ENCODE data around the gene BACH2.
"Not testable (repeated sequence)": the region's sequence is repeated elsewhere in the genome, so short reads cannot be mapped to it uniquely, and the experiment has no call there.

BACH2 gene

GRCh38 chr6:90179190-90180169, 117.2 kb downstream of the BACH2 start:
- no peak for DNase-seq

- DNase-seq = no peak
Measured at GRCh38 chr6:90178384-90178855, 118.2 kb downstream of the BACH2 start.

GRCh38 chr6:90177544-90178383, 118.9 kb downstream of the BACH2 start:
- no peak for DNase-seq

- DNase-seq = no peak
Measured at GRCh38 chr6:90175627-90176538, 120.8 kb downstream of the BACH2 start.

GRCh38 chr6:90173262-90173925, 123.2 kb downstream of the BACH2 start:
- DNase-seq = no peak

GRCh38 chr6:90170601-90171000, 126.0 kb downstream of the BACH2 start:
- no peak for DNase-seq

- DNase-seq = no peak
Measured at GRCh38 chr6:90169374-90169773, 127.3 kb downstream of the BACH2 start.

GRCh38 chr6:90168693-90169131, 127.9 kb downstream of the BACH2 start:
- no peak for DNase-seq

GRCh38 chr6:90167514-90168379, 128.9 kb downstream of the BACH2 start:
- no peak for DNase-seq

- DNase-seq = not testable (repeated sequence)
Measured at GRCh38 chr6:90166155-90166924, 130.3 kb downstream of the BACH2 start.

- no peak for DNase-seq
Measured at GRCh38 chr6:90162648-90163387, 133.8 kb downstream of the BACH2 start.

- DNase-seq = no peak
Measured at GRCh38 chr6:90160013-90160412, 136.6 kb downstream of the BACH2 start.

GRCh38 chr6:90159452-90159851, 137.2 kb downstream of the BACH2 start:
- no peak for DNase-seq

- no peak for DNase-seq
Measured at GRCh38 chr6:90158936-90159335, 137.7 kb downstream of the BACH2 start.

GRCh38 chr6:90157441-90157840, 139.2 kb downstream of the BACH2 start:
- DNase-seq = no peak

GRCh38 chr6:90156861-90157260, 139.8 kb downstream of the BACH2 start:
- no peak for DNase-seq

- DNase-seq = no peak
Measured at GRCh38 chr6:90154755-90155470, 141.7 kb downstream of the BACH2 start.

Data from NCI-H1694 treated with DMSO at 0.1 percent for 48 hours (cell line).